Caco-2 (cell line): ENCODE data around the gene ZBED1. TPM values are rescaled to one million over a fixed set of nuclear protein-coding genes. Genes with fewer than 3 reads are reported as not detected.
A peak's percentile ranks its signal among the peaks of the same experiment; 100 is the strongest.

Experiments
- BruUV-seq: library from RNA; stranded (reverse); fragments of 400-500 nt; replicated peaks from 2 replicates; lab custom pipeline; 2021; lab: Mats Ljungman, UMichigan
- CTCF ChIA-PET: fragments of 300-600 bp; sonication (Branson Sonifier 250); formaldehyde crosslinking; loops from one replicate; lab custom pipeline; 2022; ENCODE audit warnings: antibody characterized with exemption; lab: Charles Lee
- POLR2A ChIA-PET: fragments of 300-600 bp; sonication (Branson Sonifier 250); formaldehyde crosslinking; loops from one replicate; lab custom pipeline; 2022; ENCODE audit warnings: antibody characterized with exemption; lab: Charles Lee
- DNase-seq, 2 experiments: peaks; one replicate each; pipeline versions ENCODE4 v3.0.0 to v3.0.0-alpha.2; 2020 to 2022
- H3K27me3 ChIP-seq: replicated peaks from 2 replicates; pipeline ENCODE4 v1.6.0; 2011; ENCODE audit warnings: low read length; ENCODE audit not compliant: control insufficient read depth, insufficient read depth
- H3K36me3 ChIP-seq: 2 replicates; pipeline ENCODE4 v1.5.1; 2011; ENCODE audit warnings: low read length; ENCODE audit not compliant: control insufficient read depth, insufficient read depth
- H3K4me1 ChIP-seq: fragments of 250-450 bp; sonication (Bioruptor Pico); 2 replicates; pipeline ENCODE4 v1.5.1; 2020; ENCODE audit warnings: mild to moderate bottlenecking
- H3K4me3 ChIP-seq: 2 replicates; pipeline ENCODE4 v1.5.1; 2011; ENCODE audit warnings: low read depth, mild to moderate bottlenecking, control low read depth, low read length
- H3K9me3 ChIP-seq: fragments of 250-450 bp; sonication (Bioruptor Pico); 2 replicates; pipeline ENCODE4 v1.5.1; 2020; ENCODE audit warnings: mild to moderate bottlenecking, moderate library complexity
- H3K27ac Mint-ChIP-seq: one replicate; pipeline ENCODE4 v1.8.0; 2022; ENCODE audit warnings: mixed read lengths; ENCODE audit not compliant: unreplicated experiment
- H3K27me3 Mint-ChIP-seq: one replicate; pipeline ENCODE4 v1.8.0; 2022; ENCODE audit warnings: mixed read lengths; ENCODE audit not compliant: insufficient read depth, unreplicated experiment
- H3K36me3 Mint-ChIP-seq: one replicate; pipeline ENCODE4 v1.8.0; 2022; ENCODE audit warnings: mild to moderate bottlenecking, mixed read lengths; ENCODE audit not compliant: insufficient read depth, unreplicated experiment
- H3K4me1 Mint-ChIP-seq: one replicate; pipeline ENCODE4 v1.8.0; 2022; ENCODE audit warnings: low read depth, mixed read lengths; ENCODE audit not compliant: unreplicated experiment
- H3K4me3 Mint-ChIP-seq: one replicate; pipeline ENCODE4 v1.8.0; 2022; ENCODE audit warnings: mild to moderate bottlenecking, moderate library complexity, mixed read lengths; ENCODE audit not compliant: unreplicated experiment
- H3K9me3 Mint-ChIP-seq: one replicate; pipeline ENCODE4 v1.8.0; 2022; ENCODE audit warnings: mixed read lengths; ENCODE audit not compliant: unreplicated experiment
- intact Hi-C: fragments of 100-400 bp; cut with micrococcal nuclease; formaldehyde crosslinking; loops from one replicate; pipeline ENCODE4 v1.10.0; 2022; ENCODE audit not compliant: unreplicated experiment
- total RNA-seq: library from RNA; stranded (reverse); gene quantifications from 2 replicates; pipeline ENCODE4 v1.2.3, GENCODE V29; 2022
- TF ChIP-seq, protein P1 (sequence below), 2 experiments: fragments of 200-600 bp in 1 of 2; IDR thresholded peaks; 1 replicate in 1 of 2; 2 replicates in 1 of 2; pipeline versions ENCODE4 v1.5.1 to v1.8.0; 2011 to 2022; ENCODE audit warnings: antibody characterized with exemption in 1 of 2, control low read depth in 1 of 2, inconsistent platforms in 1 of 2, low read depth in 1 of 2, low read length in 1 of 2, mild to moderate bottlenecking in 1 of 2, moderate library complexity in 1 of 2; ENCODE audit not compliant: insufficient read depth in 1 of 2, severe bottlenecking in 1 of 2, unreplicated experiment in 1 of 2

ZBED1 gene
- total RNA-seq, 1 experiment from 2014 or later, result 68.8 TPM

DNA sequence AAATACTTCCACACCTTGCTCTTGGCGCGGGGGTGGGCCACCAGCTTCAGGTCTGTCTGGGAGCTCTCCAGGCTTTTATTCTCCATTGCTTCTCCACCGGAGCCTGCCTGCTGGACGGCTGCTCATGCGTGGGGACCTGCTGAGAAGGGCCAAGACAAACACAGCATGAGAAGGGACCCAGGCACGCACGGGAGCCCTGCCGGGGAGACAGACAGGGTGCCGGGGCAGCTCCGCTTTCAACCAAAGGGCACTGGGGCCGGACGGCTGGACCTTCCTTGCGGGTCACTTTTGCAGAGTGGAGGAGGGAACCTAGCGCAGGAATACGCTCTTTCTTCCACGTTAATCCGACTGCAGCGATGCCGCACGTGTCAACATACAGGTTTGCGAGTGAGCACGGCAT lies 10.1 kb downstream of the ZBED1 start:
- H3K36me3 ChIP-seq, result peaks cover 18% of the 10 kb centered on the region
- CTCF ChIA-PET, result no interaction called here
- Mint-ChIP-seq H3K27me3 (no peaks in the 10 kb centered on the region), H3K4me3 (no peak overlapping the region), H3K36me3 (peaks cover 83% of the 10 kb centered on the region), H3K4me1 (peaks cover 14% of the 10 kb centered on the region), H3K9me3 (no peaks in the 10 kb centered on the region), H3K27ac (no peak overlapping the region)
- peak in 1 of 2 experiments; percentile 9 for DNase-seq
- H3K9me3 ChIP-seq, result no peaks in the 10 kb centered on the region
- intact Hi-C loops, result no loop called here
- H3K4me1 ChIP-seq, result peaks cover 16% of the 10 kb centered on the region; the same call in 1 of the 2 replicates
- H3K27me3 ChIP-seq, result no peaks in the 10 kb centered on the region
- no peak overlapping the region for H3K4me3 ChIP-seq
- TF ChIP-seq, protein P1, sequence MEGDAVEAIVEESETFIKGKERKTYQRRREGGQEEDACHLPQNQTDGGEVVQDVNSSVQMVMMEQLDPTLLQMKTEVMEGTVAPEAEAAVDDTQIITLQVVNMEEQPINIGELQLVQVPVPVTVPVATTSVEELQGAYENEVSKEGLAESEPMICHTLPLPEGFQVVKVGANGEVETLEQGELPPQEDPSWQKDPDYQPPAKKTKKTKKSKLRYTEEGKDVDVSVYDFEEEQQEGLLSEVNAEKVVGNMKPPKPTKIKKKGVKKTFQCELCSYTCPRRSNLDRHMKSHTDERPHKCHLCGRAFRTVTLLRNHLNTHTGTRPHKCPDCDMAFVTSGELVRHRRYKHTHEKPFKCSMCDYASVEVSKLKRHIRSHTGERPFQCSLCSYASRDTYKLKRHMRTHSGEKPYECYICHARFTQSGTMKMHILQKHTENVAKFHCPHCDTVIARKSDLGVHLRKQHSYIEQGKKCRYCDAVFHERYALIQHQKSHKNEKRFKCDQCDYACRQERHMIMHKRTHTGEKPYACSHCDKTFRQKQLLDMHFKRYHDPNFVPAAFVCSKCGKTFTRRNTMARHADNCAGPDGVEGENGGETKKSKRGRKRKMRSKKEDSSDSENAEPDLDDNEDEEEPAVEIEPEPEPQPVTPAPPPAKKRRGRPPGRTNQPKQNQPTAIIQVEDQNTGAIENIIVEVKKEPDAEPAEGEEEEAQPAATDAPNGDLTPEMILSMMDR (IDR thresholded peaks at IDR 0.05; ENCODE audit: insufficient read depth in 1 of 2, low read depth in 1 of 2, low read length in 1 of 2, severe bottlenecking in 1 of 2, unreplicated experiment in 1 of 2), result no peak
- BruUV-seq, result no TSS peak
- POLR2A ChIA-PET, result no interaction called here

DNA sequence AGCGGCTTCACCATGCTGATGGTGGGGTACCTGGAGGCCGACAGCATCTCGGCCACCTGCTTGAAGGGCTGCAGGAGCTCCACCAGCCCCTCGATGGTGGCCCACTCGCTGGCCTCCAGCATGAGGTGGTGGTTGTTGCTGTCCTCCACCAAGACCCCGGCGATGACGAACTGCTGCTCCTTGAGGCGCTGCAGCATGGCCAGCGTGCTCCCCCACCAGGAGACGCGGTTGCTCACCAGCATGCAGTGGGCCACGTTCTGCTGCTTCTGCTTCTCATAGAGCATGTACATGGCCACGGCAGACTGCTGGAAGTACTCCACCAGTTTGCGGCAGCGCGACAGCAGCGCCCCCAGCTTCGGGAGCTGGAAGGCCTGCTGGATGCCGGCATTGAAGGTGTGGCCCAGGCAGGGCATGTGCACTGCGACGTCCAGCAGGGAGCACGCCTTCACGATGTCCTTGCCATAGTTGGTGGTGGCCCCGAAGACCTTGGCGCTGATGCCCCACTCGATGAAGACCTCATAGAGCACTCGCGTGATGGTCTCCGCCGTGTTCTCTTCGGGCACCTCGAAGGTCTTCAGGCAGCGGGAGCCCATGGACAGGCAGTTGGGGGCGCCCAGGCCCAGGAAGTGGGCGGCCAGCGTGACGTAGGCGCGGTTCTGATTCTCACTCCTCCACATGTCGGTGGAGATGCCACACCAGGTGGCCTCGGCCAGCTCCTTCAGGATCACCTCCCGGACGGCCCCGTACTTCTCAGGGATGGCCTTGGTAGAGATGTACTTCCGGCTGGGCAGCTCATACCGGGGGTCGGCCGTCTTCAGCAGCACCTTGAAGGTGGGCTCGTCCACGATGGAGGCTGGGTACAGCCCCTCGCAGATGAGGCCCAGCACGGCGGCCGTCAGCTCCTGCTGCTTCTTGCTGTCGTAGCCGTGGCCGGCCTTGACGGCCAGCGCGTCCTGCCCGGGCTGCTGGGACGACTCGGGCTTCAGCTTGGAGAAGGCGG lies 11.0 kb downstream of the ZBED1 start:
- peaks cover 16% of the 10 kb centered on the region; the same call in 1 of the 2 replicates for H3K4me1 ChIP-seq
- no peaks in the 10 kb centered on the region for H3K27me3 Mint-ChIP-seq
- intact Hi-C loops, result no loop called here
- peaks cover 14% of the 10 kb centered on the region for H3K4me1 Mint-ChIP-seq
- no peak overlapping the region for H3K27ac Mint-ChIP-seq
- H3K9me3 Mint-ChIP-seq, result no peaks in the 10 kb centered on the region
- H3K9me3 ChIP-seq, result no peaks in the 10 kb centered on the region
- H3K27me3 ChIP-seq, result no peaks in the 10 kb centered on the region
- peak in 1 of 2 experiments; percentile 22 for DNase-seq
- H3K4me3 Mint-ChIP-seq, result no peak overlapping the region
- H3K36me3 ChIP-seq, result peaks cover 18% of the 10 kb centered on the region
- ChIA-PET POLR2A (no interaction called here), CTCF (no interaction called here)
- H3K36me3 Mint-ChIP-seq, result peaks cover 89% of the 10 kb centered on the region
- TF ChIP-seq, protein P1 (IDR thresholded peaks at IDR 0.05; ENCODE audit: insufficient read depth in 1 of 2, low read depth in 1 of 2, low read length in 1 of 2, severe bottlenecking in 1 of 2, unreplicated experiment in 1 of 2), result no peak
- no TSS peak for BruUV-seq
- H3K4me3 ChIP-seq, result no peak overlapping the region

DNA sequence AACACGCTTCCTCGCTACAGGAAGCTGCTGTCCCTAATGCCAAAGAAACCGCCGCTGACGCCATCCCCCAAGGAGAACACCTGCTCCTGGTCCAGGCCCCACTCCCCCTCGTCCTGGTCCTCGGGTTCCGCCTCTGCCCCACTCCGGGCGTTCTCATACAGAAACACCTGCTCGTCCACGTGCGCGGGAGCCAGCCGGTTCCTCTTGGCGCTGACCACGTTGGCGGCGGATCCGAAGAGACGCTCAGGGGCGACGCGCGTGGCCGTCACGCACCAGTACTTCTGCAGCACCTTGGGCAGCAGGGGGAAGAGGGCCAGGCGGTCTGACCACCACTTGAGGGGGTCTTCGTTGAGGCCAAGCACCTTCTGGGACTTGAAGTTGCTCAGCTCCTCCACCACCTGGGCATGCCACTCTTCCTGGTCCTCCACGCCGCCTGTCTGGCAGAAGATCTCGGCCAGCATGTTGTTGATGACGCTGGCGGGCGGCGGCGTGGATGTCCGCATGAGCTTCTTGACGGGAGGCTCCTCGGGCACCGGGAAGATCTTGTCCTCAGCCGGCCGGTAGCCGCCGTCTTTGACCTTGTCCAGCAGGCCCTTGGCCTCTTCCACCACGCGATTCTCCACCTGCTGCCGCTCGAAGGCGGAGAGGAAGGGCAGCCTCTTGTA lies 12.0 kb downstream of the ZBED1 start:
- POLR2A ChIA-PET, result no interaction called here

More for the DNA sequence above, 12.0 kb downstream of the ZBED1 start:
- Histone ChIP-seq H3K4me3 (no peak overlapping the region), H3K4me1 (peaks cover 16% of the 10 kb centered on the region; the same call in 1 of the 2 replicates), H3K27me3 (no peaks in the 10 kb centered on the region), H3K36me3 (peaks cover 18% of the 10 kb centered on the region), H3K9me3 (no peaks in the 10 kb centered on the region)
- BruUV-seq, result no TSS peak
- CTCF ChIA-PET, result no interaction called here
- H3K4me3 Mint-ChIP-seq, result no peak overlapping the region
- no peaks in the 10 kb centered on the region for H3K9me3 Mint-ChIP-seq
- peak in 1 of 2 experiments; percentile 27 for DNase-seq
- intact Hi-C loops, result no loop called here
- no peak overlapping the region for H3K27ac Mint-ChIP-seq
- TF ChIP-seq, protein P1 (IDR thresholded peaks at IDR 0.05; ENCODE audit: insufficient read depth in 1 of 2, low read depth in 1 of 2, low read length in 1 of 2, severe bottlenecking in 1 of 2, unreplicated experiment in 1 of 2), result no peak
- H3K4me1 Mint-ChIP-seq, result peaks cover 14% of the 10 kb centered on the region
- peaks cover 94% of the 10 kb centered on the region for H3K36me3 Mint-ChIP-seq
- no peaks in the 10 kb centered on the region for H3K27me3 Mint-ChIP-seq
